Mesothelial cell of epicardium (in vitro differentiated cells): ENCODE results near the gene FMN2. TPM values are rescaled to one million over a fixed set of nuclear protein-coding genes. Genes with fewer than 3 reads are reported as not detected.

Experiments used
- DNase-seq, 2 experiments: peaks; one replicate each; pipeline ENCODE4 v3.0.0; 2021; ENCODE audit warnings: low spot score in 2 of 2; ENCODE audit not compliant: unreplicated experiment in 2 of 2
- H3K27ac Mint-ChIP-seq: 2 replicates; pipeline ENCODE4 v1.8.0; 2021; ENCODE audit warnings: mixed read lengths
- H3K27me3 Mint-ChIP-seq: 2 replicates; pipeline ENCODE4 v1.8.0; 2021; ENCODE audit warnings: low read depth, mixed read lengths
- H3K36me3 Mint-ChIP-seq: 2 replicates; pipeline ENCODE4 v1.8.0; 2021; ENCODE audit warnings: mixed read lengths
- H3K4me1 Mint-ChIP-seq: 2 replicates; pipeline ENCODE4 v1.8.0; 2021; ENCODE audit warnings: mixed read lengths
- H3K4me3 Mint-ChIP-seq: 2 replicates; pipeline ENCODE4 v1.8.0; 2021; ENCODE audit warnings: mild to moderate bottlenecking, moderate library complexity, mixed read lengths
- H3K9me3 Mint-ChIP-seq: 2 replicates; pipeline ENCODE4 v1.8.0; 2021; ENCODE audit warnings: mixed read lengths
- CTCF ChIP-seq: fragments of 200-600 bp; sonication (generic); IDR thresholded peaks from one replicate; pipeline ENCODE4 v1.5.0; 2021; ENCODE audit warnings: antibody characterized with exemption; ENCODE audit not compliant: unreplicated experiment
- total RNA-seq: library from RNA; stranded (reverse); gene quantifications from 3 replicates; pipeline ENCODE4 v1.2.1, GENCODE V29; 2021

The FMN2 gene
- total RNA-seq, 1 donor from 2014 or later, result 0.54 TPM

DNA sequence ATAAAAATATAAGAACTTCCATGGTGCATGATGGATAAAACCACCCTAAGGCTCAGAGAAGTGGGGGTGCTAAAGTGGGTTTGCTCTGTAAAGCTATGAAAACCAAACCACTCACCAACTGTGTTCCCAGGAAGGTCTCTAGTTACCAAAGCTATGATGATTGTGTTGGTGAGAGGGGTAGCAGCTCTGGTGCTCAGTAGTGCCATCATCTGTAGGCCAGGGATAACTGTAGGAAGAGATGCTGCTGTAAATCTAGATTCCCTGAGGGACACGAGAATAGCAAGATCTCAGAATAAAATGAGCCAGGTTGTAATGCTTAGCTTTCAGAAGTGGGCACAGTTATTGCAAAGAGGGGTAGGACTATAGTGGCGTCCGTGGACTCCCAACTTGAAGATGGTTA, 395.8 kb downstream of the FMN2 start:
- TF ChIP-seq CTCF, result no peak

DNA sequence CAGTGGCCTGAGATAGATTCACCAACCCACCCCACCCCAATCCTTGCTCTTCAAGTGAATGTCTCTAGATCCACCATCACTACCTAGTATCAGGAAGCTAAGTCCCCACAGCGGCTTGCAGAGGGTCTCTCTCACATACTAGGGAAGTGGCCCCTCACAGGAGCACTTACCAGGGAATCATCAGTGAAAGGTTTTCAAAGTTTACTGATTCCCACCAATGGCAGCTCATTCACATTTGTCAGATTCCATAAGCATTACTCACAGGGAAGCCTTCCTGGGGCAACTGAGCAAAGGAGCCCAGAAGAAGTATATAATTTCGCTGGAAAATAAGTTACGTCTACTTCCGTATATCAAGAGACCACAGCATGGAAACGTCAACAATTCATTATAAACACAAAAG, 399.5 kb downstream of the FMN2 start:
- Mint-ChIP-seq H3K36me3 (no peaks in the 10 kb centered on the region), H3K27ac (no peak overlapping the region), H3K9me3 (peaks cover under 1% of the 10 kb centered on the region), H3K4me1 (peaks cover 3% of the 10 kb centered on the region), H3K4me3 (no peak overlapping the region), H3K27me3 (no peaks in the 10 kb centered on the region)
- DNase-seq, result no peak
- TF ChIP-seq CTCF, result no peak

More for the DNA sequence above, 395.8 kb downstream of the FMN2 start:
- DNase-seq, result no peak
- H3K4me3 Mint-ChIP-seq, result no peak overlapping the region
- H3K27me3 Mint-ChIP-seq, result no peaks in the 10 kb centered on the region
- H3K4me1 Mint-ChIP-seq, result peaks cover 8% of the 10 kb centered on the region
- no peaks in the 10 kb centered on the region for H3K9me3 Mint-ChIP-seq
- no peaks in the 10 kb centered on the region for H3K36me3 Mint-ChIP-seq
- no peak overlapping the region for H3K27ac Mint-ChIP-seq

DNA sequence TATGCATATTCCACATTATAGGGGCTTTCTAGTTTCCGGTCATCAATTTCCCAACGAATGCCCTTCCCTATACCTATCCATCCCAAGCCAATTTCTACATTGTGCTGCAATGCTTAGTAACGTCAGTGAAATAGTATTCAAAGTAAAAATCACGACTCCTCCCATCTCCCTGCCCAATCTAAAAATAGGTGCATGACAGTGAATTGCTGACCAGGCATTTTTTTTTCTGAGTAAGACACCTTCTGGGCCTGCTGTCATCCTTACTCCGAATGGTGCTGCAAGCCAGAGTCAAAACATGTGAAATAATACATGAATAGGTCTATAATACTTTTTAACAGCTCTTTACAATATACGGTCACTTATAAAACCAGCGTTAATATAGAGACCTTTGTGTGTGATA, 400.1 kb downstream of the FMN2 start:
- Mint-ChIP-seq H3K4me3 (no peak overlapping the region), H3K9me3 (peaks cover 4% of the 10 kb centered on the region), H3K4me1 (peaks cover 3% of the 10 kb centered on the region), H3K36me3 (no peaks in the 10 kb centered on the region), H3K27me3 (no peaks in the 10 kb centered on the region), H3K27ac (no peak overlapping the region)
- no peak for DNase-seq
- TF ChIP-seq CTCF, result no peak

- peak; percentile 25 to 44 for DNase-seq
- Mint-ChIP-seq H3K36me3 (no peaks in the 10 kb centered on the region), H3K27me3 (no peaks in the 10 kb centered on the region), H3K4me1 (peaks cover 5% of the 10 kb centered on the region), H3K9me3 (peaks cover 4% of the 10 kb centered on the region), H3K27ac (no peak overlapping the region), H3K4me3 (peak overlapping the region; percentile 55)
- peak; percentile 33 for TF ChIP-seq CTCF
Measured at GRCh38 chr1:240492832-240493440, 401.3 kb downstream of the FMN2 start.

- peaks cover 9% of the 10 kb centered on the region for H3K4me1 Mint-ChIP-seq
- no peak for TF ChIP-seq CTCF
Measured at GRCh38 chr1:240495601-240496000, 403.9 kb downstream of the FMN2 start.

GRCh38 chr1:240496356-240496755, 404.7 kb downstream of the FMN2 start:
- H3K9me3 Mint-ChIP-seq, result peaks cover 4% of the 10 kb centered on the region
- H3K27ac Mint-ChIP-seq, result no peak overlapping the region
- peaks cover 6% of the 10 kb centered on the region for H3K4me1 Mint-ChIP-seq
- no peak for TF ChIP-seq CTCF
- no peaks in the 10 kb centered on the region for H3K27me3 Mint-ChIP-seq
- H3K4me3 Mint-ChIP-seq, result no peak overlapping the region
- no peaks in the 10 kb centered on the region for H3K36me3 Mint-ChIP-seq
- DNase-seq, result no peak

More at GRCh38 chr1:240495601-240496000, 403.9 kb downstream of the FMN2 start:
- Mint-ChIP-seq H3K36me3 (no peaks in the 10 kb centered on the region), H3K27me3 (no peaks in the 10 kb centered on the region), H3K27ac (no peak overlapping the region), H3K9me3 (peaks cover 4% of the 10 kb centered on the region), H3K4me3 (no peak overlapping the region)
- DNase-seq, result no peak
